Measurements from ENCODE around the gene PTGER2. TPM values are rescaled to one million over a fixed set of nuclear protein-coding genes. Genes with fewer than 3 reads are reported as not detected.

Gene PTGER2
- total and polyA plus RNA-seq, 2 of the 13 experiments (the other 11 are each of a cell fraction or from before 2014, with no cell fraction given): not detected

DNA sequence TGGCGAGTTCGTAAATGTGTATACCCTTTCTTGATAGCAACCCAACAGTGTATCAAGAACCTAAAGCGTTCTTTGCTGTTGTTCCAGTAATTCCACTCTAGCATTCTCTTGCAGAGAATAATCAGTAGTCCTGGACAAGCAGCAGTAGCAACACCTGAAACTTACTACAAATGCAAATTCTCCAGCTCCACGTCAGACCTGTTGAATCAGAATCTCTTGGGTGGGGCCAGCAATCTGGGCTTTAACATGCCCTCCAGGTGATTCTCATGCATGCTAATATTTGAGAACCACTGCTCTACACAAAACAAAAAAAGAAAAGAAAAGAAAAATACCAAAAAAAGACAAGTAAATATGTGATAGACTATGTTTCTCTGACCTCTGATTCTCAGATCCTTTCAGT lies 36.6 kb upstream of the PTGER2 start:
- no peak overlapping the region for H3K4me2 ChIP-seq (ENCODE audit: low read depth, low read length)
- no peaks in the 10 kb centered on the region for H3K79me2 ChIP-seq (ENCODE audit: insufficient read depth, low read length)
- POLR2A ChIA-PET: no interaction called here
- 19% methylated on average over 4 of the region's 4 CpGs for WGBS (ENCODE audit: low lambda C conversion rate)
- CTCF ChIA-PET (ENCODE audit: low intra/inter-chr PET ratio, low total read pairs): no interaction called here
- H3K9me3 ChIP-seq (ENCODE audit: low read length): no peaks in the 10 kb centered on the region
- H3K27me3 ChIP-seq (ENCODE audit: control insufficient read depth in 1 of 2, insufficient read depth in 2 of 2, low read length in 2 of 2): peaks cover 0 to 28% of the 10 kb centered on the region in 2 experiments; a peak in 3 of 5 replicates
- in situ Hi-C loops (cut with HindIII; ENCODE audit: extremely low pct_ligation_motif_present, low pct_unique_long_range_greater_than_20kb) (no loop called here), intact Hi-C loops (cut with micrococcal nuclease; ENCODE audit: unreplicated experiment) (no loop called here)
- ATAC-seq: no peak
- no peak for FAIRE-seq
- H3K4me1 ChIP-seq (ENCODE audit: insufficient read depth, low read length): no peaks in the 10 kb centered on the region
- BruUV-seq (replicated peaks): no TSS peak
- no peak overlapping the region for H3K4me3 ChIP-seq (replicated peaks in 1 of 3; ENCODE audit: insufficient read depth in 1 of 3, low read depth in 2 of 3, low read length in 3 of 3)
- H3K27ac ChIP-seq (ENCODE audit: extremely low read length, insufficient read depth, low read length): no peak overlapping the region
- no peaks in the 10 kb centered on the region for H4K20me1 ChIP-seq (ENCODE audit: insufficient read depth, low read length)
- no peaks in the 10 kb centered on the region for H3K36me3 ChIP-seq (replicated peaks in 1 of 2; ENCODE audit: control insufficient read depth in 1 of 2, insufficient read depth in 2 of 2, low read length in 2 of 2)
- no peak overlapping the region for H2AFZ ChIP-seq (ENCODE audit: low read length)
- TF ChIP-seq, protein P1, sequence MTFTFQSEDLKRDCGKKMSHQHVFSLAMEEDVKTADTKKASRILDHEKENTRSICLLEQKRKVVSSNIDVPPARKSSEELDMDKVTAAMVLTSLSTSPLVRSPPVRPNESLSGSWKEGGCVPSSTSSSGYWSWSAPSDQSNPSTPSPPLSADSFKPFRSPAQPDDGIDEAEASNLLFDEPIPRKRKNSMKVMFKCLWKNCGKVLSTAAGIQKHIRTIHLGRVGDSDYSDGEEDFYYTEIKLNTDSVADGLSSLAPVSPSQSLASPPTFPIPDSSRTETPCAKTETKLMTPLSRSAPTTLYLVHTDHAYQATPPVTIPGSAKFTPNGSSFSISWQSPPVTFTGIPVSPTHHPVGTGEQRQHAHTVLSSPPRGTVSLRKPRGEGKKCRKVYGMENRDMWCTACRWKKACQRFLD (CRISPR knock-in tag; IDR thresholded peaks at IDR 0.05; ENCODE audit: borderline replicate concordance): no peak
- TF ChIP-seq, protein P2, sequence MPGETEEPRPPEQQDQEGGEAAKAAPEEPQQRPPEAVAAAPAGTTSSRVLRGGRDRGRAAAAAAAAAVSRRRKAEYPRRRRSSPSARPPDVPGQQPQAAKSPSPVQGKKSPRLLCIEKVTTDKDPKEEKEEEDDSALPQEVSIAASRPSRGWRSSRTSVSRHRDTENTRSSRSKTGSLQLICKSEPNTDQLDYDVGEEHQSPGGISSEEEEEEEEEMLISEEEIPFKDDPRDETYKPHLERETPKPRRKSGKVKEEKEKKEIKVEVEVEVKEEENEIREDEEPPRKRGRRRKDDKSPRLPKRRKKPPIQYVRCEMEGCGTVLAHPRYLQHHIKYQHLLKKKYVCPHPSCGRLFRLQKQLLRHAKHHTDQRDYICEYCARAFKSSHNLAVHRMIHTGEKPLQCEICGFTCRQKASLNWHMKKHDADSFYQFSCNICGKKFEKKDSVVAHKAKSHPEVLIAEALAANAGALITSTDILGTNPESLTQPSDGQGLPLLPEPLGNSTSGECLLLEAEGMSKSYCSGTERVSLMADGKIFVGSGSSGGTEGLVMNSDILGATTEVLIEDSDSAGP (CRISPR knock-in tag; IDR thresholded peaks at IDR 0.05; ENCODE audit: borderline replicate concordance): no peak
- TF ChIP-seq, protein P3, sequence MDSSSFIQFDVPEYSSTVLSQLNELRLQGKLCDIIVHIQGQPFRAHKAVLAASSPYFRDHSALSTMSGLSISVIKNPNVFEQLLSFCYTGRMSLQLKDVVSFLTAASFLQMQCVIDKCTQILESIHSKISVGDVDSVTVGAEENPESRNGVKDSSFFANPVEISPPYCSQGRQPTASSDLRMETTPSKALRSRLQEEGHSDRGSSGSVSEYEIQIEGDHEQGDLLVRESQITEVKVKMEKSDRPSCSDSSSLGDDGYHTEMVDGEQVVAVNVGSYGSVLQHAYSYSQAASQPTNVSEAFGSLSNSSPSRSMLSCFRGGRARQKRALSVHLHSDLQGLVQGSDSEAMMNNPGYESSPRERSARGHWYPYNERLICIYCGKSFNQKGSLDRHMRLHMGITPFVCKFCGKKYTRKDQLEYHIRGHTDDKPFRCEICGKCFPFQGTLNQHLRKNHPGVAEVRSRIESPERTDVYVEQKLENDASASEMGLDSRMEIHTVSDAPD (CRISPR knock-in tag; IDR thresholded peaks at IDR 0.05): no peak
- TF ChIP-seq ZNF883 (CRISPR knock-in tag; IDR thresholded peaks at IDR 0.05; ENCODE audit: not compliant biosample characterization) (no peak), ZNF205 (CRISPR knock-in tag; IDR thresholded peaks at IDR 0.05) (no peak), KMT2A (CRISPR knock-in tag; IDR thresholded peaks at IDR 0.05) (no peak), SP140L (CRISPR knock-in tag; IDR thresholded peaks at IDR 0.05; ENCODE audit: borderline replicate concordance) (no peak), ZNF251 (CRISPR knock-in tag; IDR thresholded peaks at IDR 0.05) (no peak), TBX2 (CRISPR knock-in tag; IDR thresholded peaks at IDR 0.05; ENCODE audit: borderline replicate concordance) (no peak), ASH2L (IDR thresholded peaks at IDR 0.05; ENCODE audit: insufficient read length, low read depth, low read length) (no peak), ZNF468 (CRISPR knock-in tag; IDR thresholded peaks at IDR 0.05) (no peak), ZFP82 (CRISPR knock-in tag; IDR thresholded peaks at IDR 0.05; ENCODE audit: borderline replicate concordance) (no peak), GABPA (IDR thresholded peaks at IDR 0.05; ENCODE audit: low read depth, low read length) (no peak), GABPA (CRISPR knock-in tag; IDR thresholded peaks at IDR 0.05; ENCODE audit: low read depth) (no peak), ZSCAN30 (CRISPR knock-in tag; IDR thresholded peaks at IDR 0.05) (no peak), ATM (IDR thresholded peaks at IDR 0.05; ENCODE audit: borderline replicate concordance) (no peak)
- TF ChIP-seq, protein P4, sequence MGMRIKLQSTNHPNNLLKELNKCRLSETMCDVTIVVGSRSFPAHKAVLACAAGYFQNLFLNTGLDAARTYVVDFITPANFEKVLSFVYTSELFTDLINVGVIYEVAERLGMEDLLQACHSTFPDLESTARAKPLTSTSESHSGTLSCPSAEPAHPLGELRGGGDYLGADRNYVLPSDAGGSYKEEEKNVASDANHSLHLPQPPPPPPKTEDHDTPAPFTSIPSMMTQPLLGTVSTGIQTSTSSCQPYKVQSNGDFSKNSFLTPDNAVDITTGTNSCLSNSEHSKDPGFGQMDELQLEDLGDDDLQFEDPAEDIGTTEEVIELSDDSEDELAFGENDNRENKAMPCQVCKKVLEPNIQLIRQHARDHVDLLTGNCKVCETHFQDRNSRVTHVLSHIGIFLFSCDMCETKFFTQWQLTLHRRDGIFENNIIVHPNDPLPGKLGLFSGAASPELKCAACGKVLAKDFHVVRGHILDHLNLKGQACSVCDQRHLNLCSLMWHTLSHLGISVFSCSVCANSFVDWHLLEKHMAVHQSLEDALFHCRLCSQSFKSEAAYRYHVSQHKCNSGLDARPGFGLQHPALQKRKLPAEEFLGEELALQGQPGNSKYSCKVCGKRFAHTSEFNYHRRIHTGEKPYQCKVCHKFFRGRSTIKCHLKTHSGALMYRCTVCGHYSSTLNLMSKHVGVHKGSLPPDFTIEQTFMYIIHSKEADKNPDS (CRISPR knock-in tag; IDR thresholded peaks at IDR 0.05): no peak
- no peak for DNase-seq (ENCODE audit: low spot score)
- H3K9ac ChIP-seq (ENCODE audit: insufficient read depth, low read depth, low read length): no peak overlapping the region
